ENCODE results near the gene CDHR2.

Gene CDHR2

DNA sequence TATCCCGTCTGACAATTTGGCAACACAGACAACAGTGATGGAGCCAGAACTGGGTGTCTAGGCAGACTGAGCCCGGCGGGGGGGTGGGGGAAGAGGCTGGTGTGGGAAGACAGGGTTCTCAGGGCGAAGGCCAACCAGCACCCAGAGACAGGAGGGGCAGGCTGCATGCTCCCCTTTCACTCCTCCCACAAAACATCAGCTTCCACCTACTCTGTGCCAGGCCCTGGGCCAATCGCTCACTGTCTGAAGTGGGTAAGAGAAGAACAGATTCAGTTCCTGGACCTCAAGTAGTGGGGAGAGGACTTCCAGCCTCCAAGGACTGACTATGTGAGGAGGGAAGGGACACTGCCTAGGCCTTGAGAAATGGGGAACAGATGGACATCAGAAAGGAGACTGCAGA, 78.4 kb downstream of the CDHR2 start:
- no peak overlapping the region for H3K27ac ChIP-seq
- TF ChIP-seq, protein P1, sequence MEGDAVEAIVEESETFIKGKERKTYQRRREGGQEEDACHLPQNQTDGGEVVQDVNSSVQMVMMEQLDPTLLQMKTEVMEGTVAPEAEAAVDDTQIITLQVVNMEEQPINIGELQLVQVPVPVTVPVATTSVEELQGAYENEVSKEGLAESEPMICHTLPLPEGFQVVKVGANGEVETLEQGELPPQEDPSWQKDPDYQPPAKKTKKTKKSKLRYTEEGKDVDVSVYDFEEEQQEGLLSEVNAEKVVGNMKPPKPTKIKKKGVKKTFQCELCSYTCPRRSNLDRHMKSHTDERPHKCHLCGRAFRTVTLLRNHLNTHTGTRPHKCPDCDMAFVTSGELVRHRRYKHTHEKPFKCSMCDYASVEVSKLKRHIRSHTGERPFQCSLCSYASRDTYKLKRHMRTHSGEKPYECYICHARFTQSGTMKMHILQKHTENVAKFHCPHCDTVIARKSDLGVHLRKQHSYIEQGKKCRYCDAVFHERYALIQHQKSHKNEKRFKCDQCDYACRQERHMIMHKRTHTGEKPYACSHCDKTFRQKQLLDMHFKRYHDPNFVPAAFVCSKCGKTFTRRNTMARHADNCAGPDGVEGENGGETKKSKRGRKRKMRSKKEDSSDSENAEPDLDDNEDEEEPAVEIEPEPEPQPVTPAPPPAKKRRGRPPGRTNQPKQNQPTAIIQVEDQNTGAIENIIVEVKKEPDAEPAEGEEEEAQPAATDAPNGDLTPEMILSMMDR (conservative IDR thresholded peaks at IDR 0.05; ENCODE audit: low read depth) = no peak
- DNase-seq (ENCODE audit: low spot score) = no peak
- ChIA-PET CTCF (interaction anchor here (0.7 kb wide), 1 partner anchor 66 kb away, joined by 6 read pairs; no protein-coding TSS in a partner anchor), POLR2A (ENCODE audit: low non-redundant PET) (no interaction called here)

DNA sequence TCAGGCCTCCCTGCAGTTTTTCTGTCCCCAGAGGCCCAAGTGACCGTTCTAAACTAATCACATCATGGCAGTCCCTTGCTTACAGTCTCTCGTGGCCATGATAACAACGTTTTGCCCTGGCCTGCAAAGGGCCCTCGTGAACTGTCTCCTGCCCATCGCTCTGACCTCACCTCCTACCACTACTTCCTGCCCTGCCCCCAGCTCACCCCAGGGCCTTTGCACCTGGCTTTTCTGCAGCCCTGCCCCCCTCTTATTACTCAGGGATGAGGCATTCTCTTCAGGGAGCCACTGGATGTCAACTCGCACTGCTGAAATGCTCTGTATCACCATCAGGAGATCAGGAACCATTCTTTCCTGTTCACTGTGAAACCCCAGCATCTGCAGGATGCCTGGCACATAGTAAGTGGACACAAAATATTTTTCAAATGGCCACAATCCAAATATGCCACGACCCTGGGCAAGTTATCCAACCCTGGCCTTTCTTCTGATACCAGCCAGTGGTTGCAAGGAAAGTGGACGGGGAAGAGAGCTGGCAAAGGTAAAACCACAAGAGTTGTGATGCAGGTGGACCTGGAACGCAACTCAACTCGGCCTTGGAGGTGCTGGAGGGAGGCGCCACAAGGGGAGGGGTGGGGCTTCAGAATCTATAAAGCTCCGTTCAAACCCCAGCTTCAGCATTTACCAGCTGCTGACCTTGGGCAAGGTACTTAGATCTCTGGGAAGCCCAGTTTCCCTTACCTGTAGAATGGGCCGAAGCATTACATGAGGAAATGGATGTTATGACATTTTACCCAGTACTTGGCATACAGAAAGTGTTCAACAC, 79.5 kb downstream of the CDHR2 start:
- ChIA-PET CTCF (interaction anchor here (1.0 to 1.5 kb wide), 3 partner anchors 10 to 898 kb away, joined by 4 to 6 read pairs (median 5); no protein-coding TSS in a partner anchor), POLR2A (ENCODE audit: low non-redundant PET) (no interaction called here)
- TF ChIP-seq, protein P1 (conservative IDR thresholded peaks at IDR 0.05; ENCODE audit: low read depth) = no peak
- no peak overlapping the region for H3K27ac ChIP-seq
- DNase-seq (ENCODE audit: low spot score) = no peak

DNA sequence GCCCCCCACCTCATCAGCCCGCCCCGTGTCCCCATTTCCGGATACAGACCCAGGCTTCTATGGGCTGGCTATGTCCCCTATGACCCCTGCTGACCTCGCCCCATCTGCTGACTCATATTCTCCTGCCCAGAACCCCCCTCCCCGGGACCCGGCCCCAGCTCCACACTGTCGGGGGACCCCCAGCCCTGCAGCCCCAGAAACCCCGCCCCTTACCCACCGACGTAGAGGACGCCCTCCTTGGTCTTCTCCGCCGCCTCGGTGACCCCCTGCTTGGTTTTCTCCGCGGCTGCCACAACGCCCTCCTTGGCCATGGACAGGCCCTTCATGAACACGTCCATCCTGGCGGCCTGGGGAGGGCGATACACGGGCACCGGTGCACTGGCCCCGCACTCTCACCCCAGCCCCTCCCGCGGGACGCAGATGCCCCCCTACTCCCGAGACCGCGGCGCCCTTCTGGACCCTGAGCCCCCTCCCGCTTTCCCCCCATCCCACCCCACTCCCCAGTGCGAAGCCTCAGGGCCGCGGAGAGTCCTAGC, 80.2 kb downstream of the CDHR2 start:
- H3K27ac ChIP-seq = no peak overlapping the region
- ChIA-PET POLR2A (ENCODE audit: low non-redundant PET) (no interaction called here), CTCF (interaction anchor here (1.0 to 1.5 kb wide), 3 partner anchors 11 to 899 kb away, joined by 4 to 6 read pairs (median 5); no protein-coding TSS in a partner anchor)
- DNase-seq (ENCODE audit: low spot score) = no peak
- TF ChIP-seq, protein P1 (conservative IDR thresholded peaks at IDR 0.05; ENCODE audit: low read depth) = no peak

DNA sequence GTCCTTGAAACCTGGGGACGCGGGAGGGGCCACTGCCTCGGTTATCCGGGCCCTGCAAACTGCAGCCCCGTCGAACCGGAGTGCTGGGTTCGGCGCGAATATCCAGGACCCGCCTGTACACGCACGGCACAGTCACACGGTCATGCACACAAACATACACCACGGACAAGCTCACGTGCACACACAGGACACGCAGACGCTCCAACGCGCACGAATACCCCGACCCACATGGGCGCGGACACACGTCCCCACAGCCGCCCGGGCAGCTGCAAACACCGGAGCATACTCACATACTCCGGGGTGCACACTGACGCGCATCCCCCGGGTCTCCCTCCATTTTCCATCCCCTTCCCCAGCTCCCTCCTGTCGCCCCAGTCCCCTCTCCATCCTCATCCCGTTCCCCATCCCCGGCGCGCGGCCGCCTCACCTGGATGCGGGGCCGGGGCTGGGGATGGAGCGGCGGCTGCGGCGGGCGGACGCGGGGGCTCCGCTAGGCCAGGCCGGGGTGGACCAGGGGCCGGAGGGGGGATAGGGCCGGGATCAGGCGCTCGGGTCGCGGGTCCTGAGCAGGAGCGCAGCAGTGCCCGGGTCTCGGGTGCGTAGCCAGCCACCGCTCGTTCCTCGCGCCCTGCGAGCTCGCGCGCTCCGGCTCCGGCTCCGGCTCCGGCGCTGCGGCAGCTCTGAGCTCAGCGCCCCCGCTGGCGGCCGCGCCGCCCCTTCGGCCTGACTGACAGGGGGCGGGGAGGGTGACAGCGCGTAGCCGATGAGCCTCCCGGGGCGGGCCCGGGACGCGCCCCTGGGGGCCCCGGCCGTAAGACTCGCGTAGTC, 80.9 kb downstream of the CDHR2 start, which contains the start of the genes EIF4E1B and SNCB:
Gene EIF4E1B, plus strand, starts transcription at position 823 of the 828 bp plus-strand sequence. CDS start 12,113 bp downstream, outside the sequence.
Gene SNCB, minus strand, starts transcription at position 682 of the 828 bp plus-strand sequence. CDS start 880 bp downstream, outside the sequence.
- CTCF ChIA-PET = interaction anchor here (0.6 to 1.5 kb wide), 5 partner anchors 12 to 900 kb away, joined by 3 to 6 read pairs (median 3); no protein-coding TSS in a partner anchor
- peak; percentile 72 for DNase-seq (ENCODE audit: low spot score)
- TF ChIP-seq, protein P1 (conservative IDR thresholded peaks at IDR 0.05; ENCODE audit: low read depth) = no peak
- H3K27ac ChIP-seq = no peak within 1 kb of the TSS
- POLR2A ChIA-PET (ENCODE audit: low non-redundant PET) = interaction anchor here (0.5 kb wide), 1 partner anchor 8 kb away, joined by 3 read pairs; no protein-coding TSS in a partner anchor

DNA sequence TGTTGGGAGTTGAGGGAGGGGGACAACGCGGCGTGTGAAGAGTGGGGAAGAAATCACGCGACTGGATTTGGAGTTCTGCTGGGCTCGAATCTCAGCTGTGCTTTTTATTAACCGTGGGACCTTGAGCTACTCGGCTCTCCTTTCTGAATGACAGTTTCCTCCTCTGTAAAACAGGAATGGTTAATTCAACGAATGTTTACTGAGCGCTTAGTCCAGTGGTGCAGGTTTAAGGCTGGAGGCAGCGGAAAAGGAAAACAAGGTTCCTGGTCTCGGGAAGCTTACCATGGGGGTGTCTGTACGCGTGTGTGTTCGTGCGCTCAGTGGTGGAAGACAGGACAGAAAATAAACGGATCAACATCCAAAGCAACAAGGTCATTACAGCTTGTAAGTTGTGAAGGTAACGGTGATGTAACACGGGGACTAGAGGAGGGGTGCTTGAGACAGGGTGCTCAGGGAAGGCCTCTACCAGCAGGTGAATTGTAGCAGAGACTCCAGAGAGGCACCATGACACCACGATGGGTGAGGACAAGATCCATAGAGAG, 81.6 kb downstream of the CDHR2 start:
- ChIA-PET CTCF (interaction anchor here (0.6 to 0.7 kb wide), 3 partner anchors 11 to 210 kb away, joined by 3 to 4 read pairs (median 3); no protein-coding TSS in a partner anchor), POLR2A (ENCODE audit: low non-redundant PET) (interaction anchor here (0.5 kb wide), 1 partner anchor 9 kb away, joined by 3 read pairs; no protein-coding TSS in a partner anchor)
- no peak overlapping the region for H3K27ac ChIP-seq
- DNase-seq (ENCODE audit: low spot score) = no peak
- TF ChIP-seq, protein P1 (conservative IDR thresholded peaks at IDR 0.05; ENCODE audit: low read depth) = no peak

All from RWPE1 (cell line).